SK-MEL-5 (cell line): Measurements from ENCODE around the gene MYL3. TPM values are rescaled to one million over a fixed set of nuclear protein-coding genes. Genes with fewer than 3 reads are reported as not detected.
"Not testable (repeated sequence)": the region's sequence is repeated elsewhere in the genome, so short reads cannot be mapped to it uniquely, and the experiment has no call there.

Experiments used
- DNase-seq: peaks from one replicate; pipeline ENCODE4 v3.0.0-alpha.2; 2016; ENCODE audit warnings: low read depth, low spot score
- in situ Hi-C: cut with HindIII; loops from 2 replicates; pipeline ENCODE4 v1.10.0; 2016; ENCODE audit warnings: low sequenced_read_pairs, high pct_unique_total_duplicates, low pct_unique_long_range_greater_than_20kb
- polyA plus RNA-seq, 2 experiments: library from polyadenylated mRNA; depleted of rRNA; stranded (reverse); fragments of >200 nt; gene quantifications; 2 replicates each; pipeline ENCODE4 v1.2.3, GENCODE V29; 2015
- total RNA-seq: library from RNA; depleted of rRNA; stranded (reverse); fragments of >200 nt; shearing (Covaris generic); gene quantifications from 2 replicates; pipeline ENCODE4 v1.2.3, GENCODE V29; 2014; rRNA removed

The MYL3 gene
- total RNA-seq = not detected in 2 replicates
- not detected in 2 replicates for polyA plus RNA-seq (2015; cell fraction: cytosol; rRNA removed)
- not detected in 2 replicates for polyA plus RNA-seq (2015; cell fraction: nucleus; rRNA removed)

GRCh38 chr3:46863261-46863782, at the start of gene MYL3:
Gene MYL3 (minus strand): TSS chr3:46863444. CDS start chr3:46863390, 54 bp downstream.
- DNase-seq = no peak
- in situ Hi-C loops = no loop called here

- in situ Hi-C loops = no loop called here
- no peak for DNase-seq
Observed at GRCh38 chr3:46912986-46913385, 49.7 kb upstream of the MYL3 start.

- DNase-seq, in situ Hi-C loops: not testable (repeated sequence)
Observed at GRCh38 chr3:46910914-46911313, 47.7 kb upstream of the MYL3 start.

- DNase-seq = no peak
- in situ Hi-C loops = no loop called here
Observed at GRCh38 chr3:46910166-46910760, 47.0 kb upstream of the MYL3 start.

- DNase-seq = peak; percentile 86
- in situ Hi-C loops = no loop called here
Observed at GRCh38 chr3:46909535-46910161, 46.4 kb upstream of the MYL3 start.

- in situ Hi-C loops = no loop called here
Observed at GRCh38 chr3:46908986-46909534, 45.8 kb upstream of the MYL3 start.

GRCh38 chr3:46908294-46908985, 45.2 kb upstream of the MYL3 start:
- in situ Hi-C loops = no loop called here
- DNase-seq = no peak

More at GRCh38 chr3:46908986-46909534, 45.8 kb upstream of the MYL3 start:
- DNase-seq = no peak

GRCh38 chr3:46907960-46908293, 44.7 kb upstream of the MYL3 start:
- no peak for DNase-seq
- in situ Hi-C loops = no loop called here

- no peak for DNase-seq
- in situ Hi-C loops = no loop called here
Observed at GRCh38 chr3:46907271-46907670, 44.0 kb upstream of the MYL3 start.

- in situ Hi-C loops = no loop called here
- DNase-seq = no peak
Observed at GRCh38 chr3:46906471-46907058, 43.3 kb upstream of the MYL3 start.

GRCh38 chr3:46905661-46906451, 42.6 kb upstream of the MYL3 start:
- in situ Hi-C loops = no loop called here

GRCh38 chr3:46905213-46905560, 41.9 kb upstream of the MYL3 start:
- in situ Hi-C loops = no loop called here
- no peak for DNase-seq

More at GRCh38 chr3:46905661-46906451, 42.6 kb upstream of the MYL3 start:
- DNase-seq = no peak

GRCh38 chr3:46904303-46905212, 41.3 kb upstream of the MYL3 start:
- DNase-seq = no peak
- in situ Hi-C loops = no loop called here

- no peak for DNase-seq
- in situ Hi-C loops = no loop called here
Observed at GRCh38 chr3:46903341-46904302, 40.4 kb upstream of the MYL3 start.

GRCh38 chr3:46902188-46902631, 39.0 kb upstream of the MYL3 start:
- no peak for DNase-seq
- in situ Hi-C loops = no loop called here
